ENCODE results near the gene GMDS.

GRCh38 chr6:1739680-1740079 is 505.7 kb downstream of the GMDS start:
- TF ChIP-seq, protein P1, sequence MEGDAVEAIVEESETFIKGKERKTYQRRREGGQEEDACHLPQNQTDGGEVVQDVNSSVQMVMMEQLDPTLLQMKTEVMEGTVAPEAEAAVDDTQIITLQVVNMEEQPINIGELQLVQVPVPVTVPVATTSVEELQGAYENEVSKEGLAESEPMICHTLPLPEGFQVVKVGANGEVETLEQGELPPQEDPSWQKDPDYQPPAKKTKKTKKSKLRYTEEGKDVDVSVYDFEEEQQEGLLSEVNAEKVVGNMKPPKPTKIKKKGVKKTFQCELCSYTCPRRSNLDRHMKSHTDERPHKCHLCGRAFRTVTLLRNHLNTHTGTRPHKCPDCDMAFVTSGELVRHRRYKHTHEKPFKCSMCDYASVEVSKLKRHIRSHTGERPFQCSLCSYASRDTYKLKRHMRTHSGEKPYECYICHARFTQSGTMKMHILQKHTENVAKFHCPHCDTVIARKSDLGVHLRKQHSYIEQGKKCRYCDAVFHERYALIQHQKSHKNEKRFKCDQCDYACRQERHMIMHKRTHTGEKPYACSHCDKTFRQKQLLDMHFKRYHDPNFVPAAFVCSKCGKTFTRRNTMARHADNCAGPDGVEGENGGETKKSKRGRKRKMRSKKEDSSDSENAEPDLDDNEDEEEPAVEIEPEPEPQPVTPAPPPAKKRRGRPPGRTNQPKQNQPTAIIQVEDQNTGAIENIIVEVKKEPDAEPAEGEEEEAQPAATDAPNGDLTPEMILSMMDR (IDR thresholded peaks at IDR 0.05 in 4 of 5, conservative IDR thresholded peaks at IDR 0.05 in 1 of 5): no peak
- no peak for TF ChIP-seq POLR2A (IDR thresholded peaks at IDR 0.05)

All from gastrocnemius medialis (tissue), 4 donors.